ENCODE measurements around the gene LILRB2. TPM values are rescaled to one million over a fixed set of nuclear protein-coding genes. Genes with fewer than 3 reads are reported as not detected.

Gene LILRB2
- total and polyA plus RNA-seq, 2 experiments from 2014 or later = not detected

- DNase-seq (ENCODE audit: low spot score) = peak; percentile 27
- no peaks in the 10 kb centered on the region for H3K4me1 Mint-ChIP-seq
Measured at GRCh38 chr19:54297759-54298305, 16.9 kb upstream of the LILRB2 start.

DNA sequence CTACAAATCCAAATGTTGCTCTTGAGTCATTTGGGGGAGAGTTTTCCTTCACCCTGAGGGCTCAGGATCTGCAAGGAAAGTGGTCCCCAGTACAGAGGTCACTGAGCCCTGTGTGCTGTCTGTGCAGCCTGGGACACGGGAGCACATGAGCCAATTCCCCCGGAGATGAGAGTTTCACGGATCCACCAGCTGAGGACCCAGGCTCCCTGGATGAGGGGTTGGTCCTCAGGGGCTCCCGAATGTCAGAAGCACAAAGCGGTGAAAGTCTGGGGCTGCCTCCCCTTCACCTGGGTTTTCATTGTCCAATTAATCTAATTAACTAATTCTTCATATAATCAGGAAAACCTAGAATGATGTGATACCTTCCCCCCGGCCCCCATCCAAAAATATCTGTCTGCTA lies 13.6 kb upstream of the LILRB2 start:
- Histone ChIP-seq H3K79me2 (replicated peaks; ENCODE audit: insufficient read depth) (no peaks in the 10 kb centered on the region), H3K27me3 (ENCODE audit: insufficient read depth) (no peaks in the 10 kb centered on the region)
- no peaks in the 10 kb centered on the region for H3K9me3 Mint-ChIP-seq
- TF ChIP-seq NANOG (IDR thresholded peaks at IDR 0.05; ENCODE audit: borderline replicate concordance) = no peak
- TF ChIP-seq, protein P1, sequence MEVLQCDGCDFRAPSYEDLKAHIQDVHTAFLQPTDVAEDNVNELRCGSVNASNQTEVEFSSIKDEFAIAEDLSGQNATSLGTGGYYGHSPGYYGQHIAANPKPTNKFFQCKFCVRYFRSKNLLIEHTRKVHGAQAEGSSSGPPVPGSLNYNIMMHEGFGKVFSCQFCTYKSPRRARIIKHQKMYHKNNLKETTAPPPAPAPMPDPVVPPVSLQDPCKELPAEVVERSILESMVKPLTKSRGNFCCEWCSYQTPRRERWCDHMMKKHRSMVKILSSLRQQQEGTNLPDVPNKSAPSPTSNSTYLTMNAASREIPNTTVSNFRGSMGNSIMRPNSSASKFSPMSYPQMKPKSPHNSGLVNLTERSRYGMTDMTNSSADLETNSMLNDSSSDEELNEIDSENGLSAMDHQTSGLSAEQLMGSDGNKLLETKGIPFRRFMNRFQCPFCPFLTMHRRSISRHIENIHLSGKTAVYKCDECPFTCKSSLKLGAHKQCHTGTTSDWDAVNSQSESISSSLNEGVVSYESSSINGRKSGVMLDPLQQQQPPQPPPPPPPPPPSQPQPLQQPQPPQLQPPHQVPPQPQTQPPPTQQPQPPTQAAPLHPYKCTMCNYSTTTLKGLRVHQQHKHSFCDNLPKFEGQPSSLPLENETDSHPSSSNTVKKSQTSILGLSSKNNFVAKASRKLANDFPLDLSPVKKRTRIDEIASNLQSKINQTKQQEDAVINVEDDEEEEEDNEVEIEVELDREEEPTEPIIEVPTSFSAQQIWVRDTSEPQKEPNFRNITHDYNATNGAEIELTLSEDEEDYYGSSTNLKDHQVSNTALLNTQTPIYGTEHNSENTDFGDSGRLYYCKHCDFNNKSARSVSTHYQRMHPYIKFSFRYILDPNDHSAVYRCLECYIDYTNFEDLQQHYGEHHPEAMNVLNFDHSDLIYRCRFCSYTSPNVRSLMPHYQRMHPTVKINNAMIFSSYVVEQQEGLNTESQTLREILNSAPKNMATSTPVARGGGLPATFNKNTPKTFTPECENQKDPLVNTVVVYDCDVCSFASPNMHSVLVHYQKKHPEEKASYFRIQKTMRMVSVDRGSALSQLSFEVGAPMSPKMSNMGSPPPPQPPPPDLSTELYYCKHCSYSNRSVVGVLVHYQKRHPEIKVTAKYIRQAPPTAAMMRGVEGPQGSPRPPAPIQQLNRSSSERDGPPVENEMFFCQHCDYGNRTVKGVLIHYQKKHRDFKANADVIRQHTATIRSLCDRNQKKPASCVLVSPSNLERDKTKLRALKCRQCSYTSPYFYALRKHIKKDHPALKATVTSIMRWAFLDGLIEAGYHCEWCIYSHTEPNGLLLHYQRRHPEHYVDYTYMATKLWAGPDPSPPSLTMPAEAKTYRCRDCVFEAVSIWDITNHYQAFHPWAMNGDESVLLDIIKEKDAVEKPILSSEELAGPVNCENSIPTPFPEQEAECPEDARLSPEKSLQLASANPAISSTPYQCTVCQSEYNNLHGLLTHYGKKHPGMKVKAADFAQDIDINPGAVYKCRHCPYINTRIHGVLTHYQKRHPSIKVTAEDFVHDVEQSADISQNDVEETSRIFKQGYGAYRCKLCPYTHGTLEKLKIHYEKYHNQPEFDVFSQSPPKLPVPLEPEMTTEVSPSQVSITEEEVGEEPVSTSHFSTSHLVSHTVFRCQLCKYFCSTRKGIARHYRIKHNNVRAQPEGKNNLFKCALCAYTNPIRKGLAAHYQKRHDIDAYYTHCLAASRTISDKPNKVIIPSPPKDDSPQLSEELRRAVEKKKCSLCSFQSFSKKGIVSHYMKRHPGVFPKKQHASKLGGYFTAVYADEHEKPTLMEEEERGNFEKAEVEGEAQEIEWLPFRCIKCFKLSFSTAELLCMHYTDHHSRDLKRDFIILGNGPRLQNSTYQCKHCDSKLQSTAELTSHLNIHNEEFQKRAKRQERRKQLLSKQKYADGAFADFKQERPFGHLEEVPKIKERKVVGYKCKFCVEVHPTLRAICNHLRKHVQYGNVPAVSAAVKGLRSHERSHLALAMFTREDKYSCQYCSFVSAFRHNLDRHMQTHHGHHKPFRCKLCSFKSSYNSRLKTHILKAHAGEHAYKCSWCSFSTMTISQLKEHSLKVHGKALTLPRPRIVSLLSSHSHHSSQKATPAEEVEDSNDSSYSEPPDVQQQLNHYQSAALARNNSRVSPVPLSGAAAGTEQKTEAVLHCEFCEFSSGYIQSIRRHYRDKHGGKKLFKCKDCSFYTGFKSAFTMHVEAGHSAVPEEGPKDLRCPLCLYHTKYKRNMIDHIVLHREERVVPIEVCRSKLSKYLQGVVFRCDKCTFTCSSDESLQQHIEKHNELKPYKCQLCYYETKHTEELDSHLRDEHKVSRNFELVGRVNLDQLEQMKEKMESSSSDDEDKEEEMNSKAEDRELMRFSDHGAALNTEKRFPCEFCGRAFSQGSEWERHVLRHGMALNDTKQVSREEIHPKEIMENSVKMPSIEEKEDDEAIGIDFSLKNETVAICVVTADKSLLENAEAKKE (CRISPR knock-in tag; IDR thresholded peaks at IDR 0.05) = no peak
- TF ChIP-seq POLR2AphosphoS5 (IDR thresholded peaks at IDR 0.05; ENCODE audit: low read depth) = no peak
- TF ChIP-seq, protein P2, sequence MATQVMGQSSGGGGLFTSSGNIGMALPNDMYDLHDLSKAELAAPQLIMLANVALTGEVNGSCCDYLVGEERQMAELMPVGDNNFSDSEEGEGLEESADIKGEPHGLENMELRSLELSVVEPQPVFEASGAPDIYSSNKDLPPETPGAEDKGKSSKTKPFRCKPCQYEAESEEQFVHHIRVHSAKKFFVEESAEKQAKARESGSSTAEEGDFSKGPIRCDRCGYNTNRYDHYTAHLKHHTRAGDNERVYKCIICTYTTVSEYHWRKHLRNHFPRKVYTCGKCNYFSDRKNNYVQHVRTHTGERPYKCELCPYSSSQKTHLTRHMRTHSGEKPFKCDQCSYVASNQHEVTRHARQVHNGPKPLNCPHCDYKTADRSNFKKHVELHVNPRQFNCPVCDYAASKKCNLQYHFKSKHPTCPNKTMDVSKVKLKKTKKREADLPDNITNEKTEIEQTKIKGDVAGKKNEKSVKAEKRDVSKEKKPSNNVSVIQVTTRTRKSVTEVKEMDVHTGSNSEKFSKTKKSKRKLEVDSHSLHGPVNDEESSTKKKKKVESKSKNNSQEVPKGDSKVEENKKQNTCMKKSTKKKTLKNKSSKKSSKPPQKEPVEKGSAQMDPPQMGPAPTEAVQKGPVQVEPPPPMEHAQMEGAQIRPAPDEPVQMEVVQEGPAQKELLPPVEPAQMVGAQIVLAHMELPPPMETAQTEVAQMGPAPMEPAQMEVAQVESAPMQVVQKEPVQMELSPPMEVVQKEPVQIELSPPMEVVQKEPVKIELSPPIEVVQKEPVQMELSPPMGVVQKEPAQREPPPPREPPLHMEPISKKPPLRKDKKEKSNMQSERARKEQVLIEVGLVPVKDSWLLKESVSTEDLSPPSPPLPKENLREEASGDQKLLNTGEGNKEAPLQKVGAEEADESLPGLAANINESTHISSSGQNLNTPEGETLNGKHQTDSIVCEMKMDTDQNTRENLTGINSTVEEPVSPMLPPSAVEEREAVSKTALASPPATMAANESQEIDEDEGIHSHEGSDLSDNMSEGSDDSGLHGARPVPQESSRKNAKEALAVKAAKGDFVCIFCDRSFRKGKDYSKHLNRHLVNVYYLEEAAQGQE (IDR thresholded peaks at IDR 0.05; ENCODE audit: unreplicated experiment) = no peak
- TF ChIP-seq, protein P3, sequence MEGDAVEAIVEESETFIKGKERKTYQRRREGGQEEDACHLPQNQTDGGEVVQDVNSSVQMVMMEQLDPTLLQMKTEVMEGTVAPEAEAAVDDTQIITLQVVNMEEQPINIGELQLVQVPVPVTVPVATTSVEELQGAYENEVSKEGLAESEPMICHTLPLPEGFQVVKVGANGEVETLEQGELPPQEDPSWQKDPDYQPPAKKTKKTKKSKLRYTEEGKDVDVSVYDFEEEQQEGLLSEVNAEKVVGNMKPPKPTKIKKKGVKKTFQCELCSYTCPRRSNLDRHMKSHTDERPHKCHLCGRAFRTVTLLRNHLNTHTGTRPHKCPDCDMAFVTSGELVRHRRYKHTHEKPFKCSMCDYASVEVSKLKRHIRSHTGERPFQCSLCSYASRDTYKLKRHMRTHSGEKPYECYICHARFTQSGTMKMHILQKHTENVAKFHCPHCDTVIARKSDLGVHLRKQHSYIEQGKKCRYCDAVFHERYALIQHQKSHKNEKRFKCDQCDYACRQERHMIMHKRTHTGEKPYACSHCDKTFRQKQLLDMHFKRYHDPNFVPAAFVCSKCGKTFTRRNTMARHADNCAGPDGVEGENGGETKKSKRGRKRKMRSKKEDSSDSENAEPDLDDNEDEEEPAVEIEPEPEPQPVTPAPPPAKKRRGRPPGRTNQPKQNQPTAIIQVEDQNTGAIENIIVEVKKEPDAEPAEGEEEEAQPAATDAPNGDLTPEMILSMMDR (conservative IDR thresholded peaks at IDR 0.05; ENCODE audit: low read depth in 2 of 2) = no peak

More at GRCh38 chr19:54297759-54298305, 16.9 kb upstream of the LILRB2 start:
- H3F3A ChIP-seq (replicated peaks; ENCODE audit: low read depth) = no peaks in the 10 kb centered on the region
- Mint-ChIP-seq H3K27me3 (ENCODE audit: insufficient read depth, low read depth, poor library complexity) (no peaks in the 10 kb centered on the region), H3K36me3 (ENCODE audit: low read depth) (no peaks in the 10 kb centered on the region), H3K9me3 (no peaks in the 10 kb centered on the region), H3K27ac (no peak overlapping the region), H3K4me3 (no peak overlapping the region)
- no peak overlapping the region for H2AFZ ChIP-seq
- H3K27ac ChIP-seq (ENCODE audit: low read depth) = no peak overlapping the region
- no peaks in the 10 kb centered on the region for H4K20me1 ChIP-seq (replicated peaks; ENCODE audit: insufficient read depth)
- no peaks in the 10 kb centered on the region for H3K36me3 ChIP-seq (ENCODE audit: insufficient read depth)
- no peaks in the 10 kb centered on the region for H3K9me2 ChIP-seq (ENCODE audit: insufficient read depth)
- H3K4me3 ChIP-seq = no peak overlapping the region
- peak; percentile 63 for ATAC-seq
- no peaks in the 10 kb centered on the region for H3K27me3 ChIP-seq (ENCODE audit: insufficient read depth)
- no peaks in the 10 kb centered on the region for H3K79me2 ChIP-seq (replicated peaks; ENCODE audit: insufficient read depth)
- H3K4me2 ChIP-seq = no peak overlapping the region
- TF ChIP-seq POLR2AphosphoS5 (IDR thresholded peaks at IDR 0.05; ENCODE audit: low read depth) = no peak
- TF ChIP-seq, protein P3 (conservative IDR thresholded peaks at IDR 0.05; ENCODE audit: low read depth in 2 of 2) = peak; percentile 34 to 64; a peak in 3 of 4 replicates
- H3K4me1 ChIP-seq (ENCODE audit: insufficient read depth) = no peaks in the 10 kb centered on the region

More for the DNA sequence above, 13.6 kb upstream of the LILRB2 start:
- no peak overlapping the region for H3K27ac Mint-ChIP-seq
- no peaks in the 10 kb centered on the region for H3K27me3 Mint-ChIP-seq (ENCODE audit: insufficient read depth, low read depth, poor library complexity)
- Histone ChIP-seq H3K4me1 (ENCODE audit: insufficient read depth) (no peaks in the 10 kb centered on the region), H3K9me2 (ENCODE audit: insufficient read depth) (no peaks in the 10 kb centered on the region), H3F3A (replicated peaks; ENCODE audit: low read depth) (no peaks in the 10 kb centered on the region), H3K4me3 (no peak overlapping the region), H4K20me1 (replicated peaks; ENCODE audit: insufficient read depth) (no peaks in the 10 kb centered on the region), H2AFZ (no peak overlapping the region), H3K27ac (ENCODE audit: low read depth) (no peak overlapping the region), H3K36me3 (ENCODE audit: insufficient read depth) (no peaks in the 10 kb centered on the region), H3K4me2 (no peak overlapping the region)
- no peaks in the 10 kb centered on the region for H3K36me3 Mint-ChIP-seq (ENCODE audit: low read depth)
- DNase-seq (ENCODE audit: low spot score) = no peak
- no peaks in the 10 kb centered on the region for H3K4me1 Mint-ChIP-seq
- no peak for ATAC-seq
- H3K4me3 Mint-ChIP-seq = no peak overlapping the region

Measured in GM23338 (cell line).